ENCODE data around the gene SDR9C7. TPM values are rescaled to one million over a fixed set of nuclear protein-coding genes. Genes with fewer than 3 reads are reported as not detected.
"Not testable (repeated sequence)": the region's sequence is repeated elsewhere in the genome, so short reads cannot be mapped to it uniquely, and the experiment has no call there.

Gene SDR9C7
- 0.14 TPM in 1 of 2 replicates, not detected in the other for total RNA-seq (2014; rRNA removed; shearing (Covaris generic))

- DNase-seq (ENCODE audit: low spot score), result no peak
Measured at GRCh38 chr12:56933826-56934625, at the start of gene SDR9C7. Gene SDR9C7, minus strand, starts transcription at chr12:56934408. Its CDS starts 147 bp downstream, at chr12:56934261.

GRCh38 chr12:56983386-56983785 lies 49.2 kb upstream of the SDR9C7 start:
- no peak for DNase-seq (ENCODE audit: low spot score)

- not testable (repeated sequence) for DNase-seq (ENCODE audit: low spot score)
Measured at GRCh38 chr12:56982578-56983236, 48.5 kb upstream of the SDR9C7 start.

- DNase-seq (ENCODE audit: low spot score), result no peak
Measured at GRCh38 chr12:56980941-56981530, 46.8 kb upstream of the SDR9C7 start.

- DNase-seq (ENCODE audit: low spot score), result no peak
Measured at GRCh38 chr12:56980268-56980667, 46.1 kb upstream of the SDR9C7 start.

- DNase-seq (ENCODE audit: low spot score), result no peak
Measured at GRCh38 chr12:56979628-56980027, 45.4 kb upstream of the SDR9C7 start.

GRCh38 chr12:56978397-56979138 lies 44.4 kb upstream of the SDR9C7 start:
- no peak for DNase-seq (ENCODE audit: low spot score)

- DNase-seq (ENCODE audit: low spot score), result not testable (repeated sequence)
Measured at GRCh38 chr12:56977361-56977760, 43.2 kb upstream of the SDR9C7 start.

GRCh38 chr12:56974224-56974623 lies 40.0 kb upstream of the SDR9C7 start:
- DNase-seq (ENCODE audit: low spot score), result not testable (repeated sequence)

GRCh38 chr12:56968910-56969309 lies 34.7 kb upstream of the SDR9C7 start:
- not testable (repeated sequence) for DNase-seq (ENCODE audit: low spot score)

- DNase-seq (ENCODE audit: low spot score), result not testable (repeated sequence)
Measured at GRCh38 chr12:56965997-56966642, 31.9 kb upstream of the SDR9C7 start.

- not testable (repeated sequence) for DNase-seq (ENCODE audit: low spot score)
Measured at GRCh38 chr12:56965124-56965523, 30.9 kb upstream of the SDR9C7 start.

GRCh38 chr12:56963557-56963956 lies 29.3 kb upstream of the SDR9C7 start:
- DNase-seq (ENCODE audit: low spot score), result not testable (repeated sequence)

- DNase-seq (ENCODE audit: low spot score), result not testable (repeated sequence)
Measured at GRCh38 chr12:56962247-56962646, 28.0 kb upstream of the SDR9C7 start.

GRCh38 chr12:56958422-56958821 lies 24.2 kb upstream of the SDR9C7 start:
- DNase-seq (ENCODE audit: low spot score), result no peak

GRCh38 chr12:56957229-56958052 lies 23.2 kb upstream of the SDR9C7 start, which contains the start of gene RDH16:
Gene RDH16, minus strand, starts transcription at chr12:56957608. Its CDS starts 146 bp downstream, at chr12:56957462.
- DNase-seq (ENCODE audit: low spot score), result no peak

- no peak for DNase-seq (ENCODE audit: low spot score)
Measured at GRCh38 chr12:56955631-56956256, 21.5 kb upstream of the SDR9C7 start.

GRCh38 chr12:56954958-56955355 lies 20.7 kb upstream of the SDR9C7 start:
- DNase-seq (ENCODE audit: low spot score), result no peak

- DNase-seq (ENCODE audit: low spot score), result no peak
Measured at GRCh38 chr12:56954057-56954957, 20.1 kb upstream of the SDR9C7 start.

Data from H4 (cell line).